H1 (cell line): ENCODE results near the gene SENP6. TPM values are rescaled to one million over a fixed set of nuclear protein-coding genes. Genes with fewer than 3 reads are reported as not detected.

ENCODE experiments used
- CTCF ChIA-PET: fragments of 300-600 bp; sonication (Branson Sonifier 250); formaldehyde crosslinking; loops from one replicate; lab custom pipeline; 2021; ENCODE audit not compliant: partially characterized antibody; lab: Charles Lee
- POLR2A ChIA-PET: fragments of 300-600 bp; sonication (Branson Sonifier 250); formaldehyde crosslinking; loops from one replicate; lab custom pipeline; 2021; ENCODE audit warnings: inconsistent platforms; ENCODE audit not compliant: partially characterized antibody; lab: Charles Lee
- DNase-seq, 2 experiments: peaks; one replicate each; pipeline versions ENCODE4 v3.0.0 to v3.0.0-alpha.2; 2010 to 2022; ENCODE audit warnings: low spot score in 2 of 2, low read depth in 1 of 2, mixed read lengths in 1 of 2
- FAIRE-seq: peaks from 2 replicates; lab custom pipeline; 2011; peaks lifted over from hg19 to GRCh38; lab: Jason Lieb, UNC
- H2AFZ ChIP-seq: 2 replicates; pipeline ENCODE4 v1.8.1; 2012; ENCODE audit warnings: low read length, inconsistent platforms
- H2AK5ac ChIP-seq: 2 replicates; pipeline ENCODE4 v1.6.1; 2013; ENCODE audit warnings: low read depth, low read length
- H2BK120ac ChIP-seq: replicated peaks from 2 replicates; pipeline ENCODE3; 2013; ENCODE audit warnings: low read depth, low read length, inconsistent platforms
- H2BK12ac ChIP-seq: 2 replicates; pipeline ENCODE4 v1.6.1; 2013; ENCODE audit warnings: low read depth, low read length
- H2BK15ac ChIP-seq: 2 replicates; pipeline ENCODE4 v1.6.1; 2013; ENCODE audit warnings: low read length
- H2BK20ac ChIP-seq: 2 replicates; pipeline ENCODE4 v1.6.1; 2013; ENCODE audit warnings: low read length
- H2BK5ac ChIP-seq: 2 replicates; pipeline ENCODE4 v1.6.1; 2013; ENCODE audit warnings: low read depth, low read length
- H3K14ac ChIP-seq: 2 replicates; pipeline ENCODE4 v1.6.1; 2013; ENCODE audit warnings: inconsistent platforms; ENCODE audit not compliant: insufficient read length
- H3K18ac ChIP-seq: 2 replicates; pipeline ENCODE4 v1.6.1; 2013; ENCODE audit warnings: low read length; ENCODE audit errors: extremely low read depth
- H3K23ac ChIP-seq: 2 replicates; pipeline ENCODE4 v1.6.1; 2013; ENCODE audit warnings: inconsistent platforms; ENCODE audit not compliant: insufficient read length
- H3K23me2 ChIP-seq: 2 replicates; pipeline ENCODE4 v1.6.1; 2013; ENCODE audit warnings: low read depth, low read length
- H3K27ac ChIP-seq: 2 replicates; pipeline ENCODE4 v1.6.1; 2011; ENCODE audit warnings: low read depth, low read length, inconsistent platforms
- H3K27me3 ChIP-seq, 4 experiments: replicated peaks in 1 of 4; 1 replicate in 1 of 4; 2 replicates in 3 of 4; pipeline versions ENCODE4 v1.6.1 to v1.8.1; 2011 to 2013; ENCODE audit warnings: low read length in 3 of 4, mild to moderate bottlenecking in 3 of 4, inconsistent platforms in 2 of 4, mixed read lengths in 2 of 4, moderate library complexity in 1 of 4; ENCODE audit not compliant: control insufficient read depth in 3 of 4, insufficient read depth in 3 of 4; ENCODE audit errors: extremely low read depth in 1 of 4
- H3K36me3 ChIP-seq, 4 experiments: 2 replicates each; pipeline versions ENCODE4 v1.6.1 to v1.8.1; 2011 to 2013; ENCODE audit warnings: mild to moderate bottlenecking in 4 of 4, low read length in 3 of 4, moderate library complexity in 2 of 4, control low read depth in 1 of 4, inconsistent platforms in 1 of 4; ENCODE audit not compliant: insufficient read depth in 4 of 4, control insufficient read depth in 2 of 4
- H3K4ac ChIP-seq: replicated peaks from 2 replicates; pipeline ENCODE3; 2013; ENCODE audit warnings: low read length, low read depth, mixed read lengths, inconsistent platforms; ENCODE audit not compliant: insufficient read length
- H3K4me1 ChIP-seq, 4 experiments: replicated peaks in 1 of 4; 1 replicate in 1 of 4; 2 replicates in 3 of 4; pipeline versions ENCODE4 v1.6.1 to v1.8.1; 2011 to 2013; ENCODE audit warnings: low read length in 3 of 4, inconsistent platforms in 2 of 4, mixed read lengths in 1 of 4; ENCODE audit not compliant: insufficient read depth in 4 of 4, control insufficient read depth in 3 of 4
- H3K4me2 ChIP-seq, 2 experiments: 2 replicates each; pipeline versions ENCODE4 v1.6.1 to v1.8.1; 2011 to 2013; ENCODE audit warnings: low read depth in 2 of 2, low read length in 2 of 2, control low read depth in 1 of 2, inconsistent platforms in 1 of 2, mild to moderate bottlenecking in 1 of 2; ENCODE audit not compliant: insufficient read depth in 1 of 2
- H3K4me3 ChIP-seq, 4 experiments: fragments of 200-600, 300-600 bp in 1 of 4; sonication (generic), shearing (Covaris generic), sonication (Bioruptor Twin) in 1 of 4; 2 replicates each; pipeline versions ENCODE4 v1.5.1 to v1.8.1; 2011 to 2016; ENCODE audit warnings: low read length in 4 of 4, low read depth in 3 of 4, control low read depth in 2 of 4, inconsistent platforms in 2 of 4, mild to moderate bottlenecking in 2 of 4, mixed read lengths in 1 of 4, moderate library complexity in 1 of 4; ENCODE audit not compliant: insufficient read depth in 2 of 4; ENCODE audit errors: extremely low read depth in 1 of 4
- H3K56ac ChIP-seq: replicated peaks from 2 replicates; pipeline ENCODE3; 2013; ENCODE audit warnings: low read depth, mild to moderate bottlenecking, mixed read lengths, low read length, inconsistent platforms; ENCODE audit not compliant: insufficient read length
- H3K79me1 ChIP-seq: 2 replicates; pipeline ENCODE4 v1.6.1; 2013; ENCODE audit warnings: low read depth, low read length, control low read depth
- H3K79me2 ChIP-seq, 2 experiments: 2 replicates each; pipeline versions ENCODE4 v1.6.1 to v1.8.1; 2012 to 2013; ENCODE audit warnings: low read length in 2 of 2, mild to moderate bottlenecking in 2 of 2, inconsistent platforms in 1 of 2; ENCODE audit not compliant: insufficient read depth in 2 of 2, control insufficient read depth in 1 of 2
- H3K9ac ChIP-seq, 4 experiments: replicated peaks in 1 of 4; 1 replicate in 1 of 4; 2 replicates in 3 of 4; pipeline versions ENCODE4 v1.6.1 to v1.8.1; 2011 to 2013; ENCODE audit warnings: low read depth in 3 of 4, low read length in 3 of 4, control low read depth in 2 of 4, mild to moderate bottlenecking in 2 of 4, moderate library complexity in 2 of 4, inconsistent platforms in 1 of 4; ENCODE audit errors: extremely low read depth in 1 of 4
- H3K9me3 ChIP-seq, 2 experiments: 2 replicates each; pipeline versions ENCODE4 v1.6.1 to v1.8.1; 2012 to 2013; ENCODE audit warnings: mild to moderate bottlenecking in 2 of 2, moderate library complexity in 2 of 2, control low read depth in 1 of 2, inconsistent platforms in 1 of 2, low read depth in 1 of 2, low read length in 1 of 2, mixed read lengths in 1 of 2; ENCODE audit not compliant: insufficient read depth in 2 of 2
- H4K20me1 ChIP-seq, 2 experiments: replicated peaks in 1 of 2; 2 replicates each; pipeline versions ENCODE3 to v1.8.1; 2011 to 2013; ENCODE audit warnings: inconsistent platforms in 2 of 2, low read length in 2 of 2, mild to moderate bottlenecking in 1 of 2; ENCODE audit not compliant: insufficient read depth in 2 of 2, control insufficient read depth in 1 of 2
- H4K5ac ChIP-seq: 2 replicates; pipeline ENCODE4 v1.6.1; 2013; ENCODE audit warnings: low read length, low read depth, mixed read lengths, inconsistent platforms; ENCODE audit not compliant: insufficient read length
- H4K8ac ChIP-seq: 2 replicates; pipeline ENCODE4 v1.8.0; 2013; ENCODE audit warnings: mild to moderate bottlenecking, moderate library complexity, low read length, inconsistent platforms; ENCODE audit not compliant: insufficient read depth; ENCODE audit errors: extremely low read depth
- H4K91ac ChIP-seq: replicated peaks from 2 replicates; pipeline ENCODE3; 2013; ENCODE audit warnings: low read length, mixed read lengths, inconsistent platforms; ENCODE audit not compliant: insufficient read length
- BACH1 ChIP-seq: IDR thresholded peaks from 2 replicates; pipeline ENCODE4 v1.6.1; 2012; ENCODE audit warnings: low read length, improper control_type of control experiment
- CHD1 ChIP-seq: IDR thresholded peaks from 2 replicates; pipeline ENCODE4 v1.6.1; 2012; ENCODE audit warnings: low read depth, low read length, improper control_type of control experiment
- CTBP2 ChIP-seq: IDR thresholded peaks from 2 replicates; pipeline ENCODE4 v1.7.0; 2011; ENCODE audit warnings: borderline replicate concordance, mild to moderate bottlenecking, moderate library complexity, mixed read lengths, low read length; ENCODE audit not compliant: insufficient read depth, insufficient read length
- GTF2F1 ChIP-seq: IDR thresholded peaks from 2 replicates; pipeline ENCODE4 v1.6.1; 2012; ENCODE audit warnings: low read depth, low read length, improper control_type of control experiment, borderline replicate concordance
- JUN ChIP-seq: IDR thresholded peaks from 2 replicates; pipeline ENCODE4 v1.6.1; 2011; ENCODE audit warnings: low read depth, mild to moderate bottlenecking, improper control_type of control experiment, low read length
- JUND ChIP-seq: IDR thresholded peaks from 2 replicates; pipeline ENCODE4 v1.6.1; 2011; ENCODE audit warnings: mild to moderate bottlenecking, improper control_type of control experiment, low read length
- NRF1 ChIP-seq: IDR thresholded peaks from 2 replicates; pipeline ENCODE4 v1.6.1; 2011; ENCODE audit warnings: mild to moderate bottlenecking, low read depth, low read length, improper control_type of control experiment
- RAD21 ChIP-seq, 2 experiments: IDR thresholded peaks in 1 of 2; conservative IDR thresholded peaks in 1 of 2; 2 replicates each; pipeline ENCODE4 v1.6.1; 2011; ENCODE audit warnings: low read depth in 2 of 2, low read length in 2 of 2, improper control_type of control experiment in 1 of 2, inconsistent platforms in 1 of 2, mild to moderate bottlenecking in 1 of 2, moderate library complexity in 1 of 2
- SIRT6 ChIP-seq: IDR thresholded peaks from one replicate; pipeline ENCODE4 v1.7.1; 2012; ENCODE audit warnings: low read length, inconsistent platforms
- TAF1 ChIP-seq: IDR thresholded peaks from 2 replicates; pipeline ENCODE4 v1.6.1; 2011; ENCODE audit warnings: mild to moderate bottlenecking, low read depth, low read length
- polyA plus RNA-seq, 7 experiments: library from polyadenylated mRNA; depleted of rRNA in 3 of 7; stranded (reverse) in 5 of 7; unstranded in 2 of 7; fragments of >200 nt in 5 of 7; fragments of 200-250 nt in 2 of 7; gene quantifications; 1 replicate in 5 of 7; 2 replicates in 1 of 7; 4 replicates in 1 of 7; pipeline versions ENCODE4 v1.2.1 to v1.2.3, GENCODE V29; 2011 to 2013; ENCODE audit warnings: missing spikeins in 2 of 7, mixed read lengths in 2 of 7
- total RNA-seq: library from RNA; stranded (reverse); fragmentation: NEBNext Ultra II Directional; extraction: Animal tissue kit (Norgen Biotek cat#: 25700); gene quantifications from 2 replicates; pipeline ENCODE4 v1.2.1, GENCODE V29; 2021
- TF ChIP-seq, protein P1 (sequence below), 3 experiments: IDR thresholded peaks; 1 replicate in 2 of 3; 2 replicates in 1 of 3; pipeline versions ENCODE4 v1.5.1 to v1.6.1; 2011; ENCODE audit warnings: low read length in 3 of 3, mild to moderate bottlenecking in 3 of 3, inconsistent platforms in 2 of 3, low read depth in 1 of 3, moderate library complexity in 1 of 3; ENCODE audit not compliant: insufficient read depth in 1 of 3; ENCODE audit errors: control extremely low read depth in 1 of 3

Gene SENP6
- total and polyA plus RNA-seq, 2 of the 8 experiments (the other 6 are each of a cell fraction or from before 2014, with no cell fraction given), result 13.8 to 103 TPM

DNA sequence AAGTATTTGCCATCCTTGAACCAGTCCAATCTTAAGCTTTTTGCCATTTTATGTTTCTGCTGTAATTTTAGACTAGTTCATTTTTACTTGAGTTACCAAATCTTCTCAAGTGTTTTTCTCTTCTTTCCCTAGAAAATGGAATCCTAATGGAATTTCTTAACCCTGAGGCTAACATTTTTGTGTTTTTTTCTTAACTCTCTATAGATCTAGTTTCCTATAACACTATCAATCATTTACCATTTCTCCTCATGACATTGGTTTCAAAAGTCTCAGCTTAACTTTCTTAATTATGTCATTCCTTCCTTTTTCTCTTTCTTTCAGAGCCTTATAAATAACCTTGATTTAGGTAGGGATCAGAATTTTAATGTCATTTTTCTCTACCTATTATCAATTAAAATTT is 54.8 kb downstream of the SENP6 start:
- Histone ChIP-seq H2AK5ac (no peak overlapping the region), H4K91ac (no peak overlapping the region), H3K4ac (no peak overlapping the region), H4K5ac (no peak overlapping the region), H2BK5ac (no peak overlapping the region), H3K4me3 (no peak overlapping the region), H2AFZ (no peak overlapping the region), H3K9ac (no peak overlapping the region), H3K14ac (no peak overlapping the region), H3K23me2 (no peaks in the 10 kb centered on the region), H3K56ac (no peak overlapping the region), H4K20me1 (peaks cover 0 to 1% of the 10 kb centered on the region in 2 experiments), H3K79me2 (no peaks in the 10 kb centered on the region), H2BK20ac (no peak overlapping the region), H3K27ac (no peak overlapping the region), H2BK120ac (no peak overlapping the region), H3K23ac (no peak overlapping the region), H2BK15ac (no peak overlapping the region), H3K79me1 (no peaks in the 10 kb centered on the region), H3K27me3 (no peaks in the 10 kb centered on the region), H2BK12ac (no peak overlapping the region), H3K4me1 (no peaks in the 10 kb centered on the region), H3K9me3 (no peaks in the 10 kb centered on the region), H3K4me2 (no peak overlapping the region), H3K18ac (no peak overlapping the region), H3K36me3 (peaks cover 4 to 53% (median 12%) of the 10 kb centered on the region in 4 experiments), H4K8ac (no peak overlapping the region)
- POLR2A ChIA-PET, result interaction anchor here (1.3 kb wide), 1 partner anchor 54 kb away, joined by 3 read pairs; the partner anchor contains the start of gene SENP6
- no peak for DNase-seq
- CTCF ChIA-PET, result interaction anchor here (1.0 kb wide), 1 partner anchor 80 kb away, joined by 4 read pairs; no protein-coding TSS in a partner anchor
- no peak for FAIRE-seq
- TF ChIP-seq RAD21 (IDR thresholded peaks at IDR 0.05 in 1 of 2, conservative IDR thresholded peaks at IDR 0.05 in 1 of 2; ENCODE audit: low read depth in 2 of 2, low read length in 2 of 2) (no peak), GTF2F1 (no peak), SIRT6 (no peak), BACH1 (no peak), NRF1 (no peak), CTBP2 (no peak), JUND (no peak), JUN (no peak), TAF1 (no peak), CHD1 (no peak)
- TF ChIP-seq, protein P1, sequence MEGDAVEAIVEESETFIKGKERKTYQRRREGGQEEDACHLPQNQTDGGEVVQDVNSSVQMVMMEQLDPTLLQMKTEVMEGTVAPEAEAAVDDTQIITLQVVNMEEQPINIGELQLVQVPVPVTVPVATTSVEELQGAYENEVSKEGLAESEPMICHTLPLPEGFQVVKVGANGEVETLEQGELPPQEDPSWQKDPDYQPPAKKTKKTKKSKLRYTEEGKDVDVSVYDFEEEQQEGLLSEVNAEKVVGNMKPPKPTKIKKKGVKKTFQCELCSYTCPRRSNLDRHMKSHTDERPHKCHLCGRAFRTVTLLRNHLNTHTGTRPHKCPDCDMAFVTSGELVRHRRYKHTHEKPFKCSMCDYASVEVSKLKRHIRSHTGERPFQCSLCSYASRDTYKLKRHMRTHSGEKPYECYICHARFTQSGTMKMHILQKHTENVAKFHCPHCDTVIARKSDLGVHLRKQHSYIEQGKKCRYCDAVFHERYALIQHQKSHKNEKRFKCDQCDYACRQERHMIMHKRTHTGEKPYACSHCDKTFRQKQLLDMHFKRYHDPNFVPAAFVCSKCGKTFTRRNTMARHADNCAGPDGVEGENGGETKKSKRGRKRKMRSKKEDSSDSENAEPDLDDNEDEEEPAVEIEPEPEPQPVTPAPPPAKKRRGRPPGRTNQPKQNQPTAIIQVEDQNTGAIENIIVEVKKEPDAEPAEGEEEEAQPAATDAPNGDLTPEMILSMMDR (IDR thresholded peaks at IDR 0.05; ENCODE audit: control extremely low read depth in 1 of 3, insufficient read depth in 1 of 3, low read depth in 1 of 3, low read length in 3 of 3), result no peak
